AG04449 (cell line): ENCODE data around the gene MDK.
"Not testable (repeated sequence)": the region's sequence is repeated elsewhere in the genome, so short reads cannot be mapped to it uniquely, and the experiment has no call there.

Source experiments
- CTCF ChIA-PET: fragments of 350-600 bp; formaldehyde crosslinking; extraction: SDS; loops from one replicate; lab custom pipeline; 2021; ENCODE audit warnings: antibody characterized with exemption; lab: Yijun Ruan, JAX
- POLR2A ChIA-PET: fragments of 400-600, 350-600 bp; formaldehyde crosslinking; extraction: SDS; loops from one replicate; lab custom pipeline; 2020; ENCODE audit warnings: antibody characterized with exemption, inconsistent platforms; lab: Yijun Ruan, JAX
- DNase-seq: peaks from one replicate; pipeline ENCODE4 v3.0.0-alpha.2; 2010; ENCODE audit warnings: low read depth, low spot score
- H3K4me3 ChIP-seq: 2 replicates; pipeline ENCODE4 v1.5.1; 2011; ENCODE audit warnings: low read depth, mild to moderate bottlenecking, control low read depth, low read length
- CTCF ChIP-seq: IDR thresholded peaks from one replicate; pipeline ENCODE4 v1.5.1; 2011; ENCODE audit warnings: mild to moderate bottlenecking, moderate library complexity, low read length, control low read depth, inconsistent platforms; ENCODE audit not compliant: insufficient read depth; ENCODE audit errors: missing control alignments

The MDK gene

GRCh38 chr11:46367916-46368267 lies 13.6 kb upstream of the MDK start:
- DNase-seq = no peak
- ChIA-PET CTCF (interaction anchor here (0.7 to 27.5 kb wide), 24 partner anchors 10 to 595 kb away, joined by 3 to 498 read pairs (median 4); partner anchors contain the start of genes ATG13 and DGKZ), POLR2A (no interaction called here)
- no peak overlapping the region for H3K4me3 ChIP-seq
- TF ChIP-seq CTCF = no peak

DNA sequence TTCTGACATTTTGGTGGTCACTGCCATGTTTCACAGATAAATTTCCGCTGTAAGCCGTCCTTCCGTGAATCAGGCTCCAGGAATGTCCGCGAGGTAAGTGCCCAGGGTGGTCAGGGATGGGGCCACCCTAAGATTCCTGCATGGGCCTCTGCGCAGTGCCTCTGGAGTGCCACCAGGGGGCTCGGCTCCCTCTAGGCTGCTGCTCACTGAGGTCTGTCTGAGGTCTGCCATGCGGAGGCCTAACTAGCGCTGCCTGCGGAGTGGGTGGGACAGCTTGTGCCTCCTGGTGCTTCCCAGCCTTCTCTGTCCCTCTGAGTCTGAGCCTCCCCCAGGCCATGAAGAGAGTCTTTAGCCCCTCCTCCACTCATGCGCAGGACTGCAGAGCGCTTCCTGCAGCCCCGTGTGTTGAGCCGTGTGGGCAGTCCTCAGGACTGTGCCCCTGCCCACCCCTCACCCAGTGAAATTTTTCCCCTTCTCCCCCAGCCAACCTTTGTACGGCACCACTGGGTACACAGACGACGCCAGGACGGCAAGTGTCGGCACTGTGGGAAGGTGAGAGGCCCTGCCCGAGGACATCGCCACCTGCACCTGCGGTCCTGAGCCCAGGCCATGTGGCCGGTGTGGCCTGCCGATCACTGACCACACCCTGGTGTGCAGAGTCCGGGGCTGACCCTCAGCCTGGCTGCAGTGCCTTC lies 11.9 kb upstream of the MDK start:
- CTCF ChIA-PET = interaction anchor here (0.9 to 27.5 kb wide), 15 partner anchors 8 to 255 kb away, joined by 3 to 498 read pairs (median 5); partner anchors contain the start of gene DGKZ
- no peak for DNase-seq
- POLR2A ChIA-PET = interaction anchor here (0.7 kb wide), 1 partner anchor 278 kb away, joined by 5 read pairs; no protein-coding TSS in a partner anchor
- peak; percentile 99 for TF ChIP-seq CTCF
- H3K4me3 ChIP-seq = no peak overlapping the region

DNA sequence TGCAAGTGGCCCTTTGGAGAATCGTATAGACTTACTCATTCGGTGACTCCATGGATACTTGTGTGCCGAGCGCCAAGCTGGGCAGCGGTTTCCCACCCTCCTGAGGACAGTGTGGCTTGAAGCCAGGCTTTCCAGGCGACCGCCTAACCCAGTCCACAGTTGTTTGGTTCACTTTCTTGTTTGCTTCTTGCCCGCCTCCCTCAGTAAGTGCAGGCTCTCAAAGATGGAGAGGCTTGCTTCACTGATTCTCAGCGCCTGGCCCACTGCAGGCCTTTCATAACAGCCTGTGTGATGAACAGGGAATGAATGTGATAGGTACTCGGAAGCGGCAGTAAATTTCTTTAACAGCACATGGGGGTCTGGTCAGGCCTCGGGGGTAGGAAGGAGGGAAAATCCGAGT lies 11.2 kb upstream of the MDK start:
- ChIA-PET POLR2A (interaction anchor here (0.6 kb wide), 1 partner anchor 155 kb away, joined by 3 read pairs; no protein-coding TSS in a partner anchor), CTCF (interaction anchor here (0.9 to 27.5 kb wide), 10 partner anchors 8 to 254 kb away, joined by 3 to 498 read pairs (median 9); partner anchors contain the start of gene DGKZ)
- no peak for DNase-seq
- no peak overlapping the region for H3K4me3 ChIP-seq
- no peak for TF ChIP-seq CTCF

- DNase-seq, POLR2A ChIA-PET, H3K4me3 ChIP-seq: not testable (repeated sequence)
- CTCF ChIA-PET = interaction anchor here (0.8 to 27.5 kb wide), 5 partner anchors 12 to 165 kb away, joined by 3 to 498 read pairs (median 6); partner anchors contain the start of gene DGKZ
These were observed 10.2 kb upstream of the MDK start for GRCh38 chr11:46371262-46371661.

DNA sequence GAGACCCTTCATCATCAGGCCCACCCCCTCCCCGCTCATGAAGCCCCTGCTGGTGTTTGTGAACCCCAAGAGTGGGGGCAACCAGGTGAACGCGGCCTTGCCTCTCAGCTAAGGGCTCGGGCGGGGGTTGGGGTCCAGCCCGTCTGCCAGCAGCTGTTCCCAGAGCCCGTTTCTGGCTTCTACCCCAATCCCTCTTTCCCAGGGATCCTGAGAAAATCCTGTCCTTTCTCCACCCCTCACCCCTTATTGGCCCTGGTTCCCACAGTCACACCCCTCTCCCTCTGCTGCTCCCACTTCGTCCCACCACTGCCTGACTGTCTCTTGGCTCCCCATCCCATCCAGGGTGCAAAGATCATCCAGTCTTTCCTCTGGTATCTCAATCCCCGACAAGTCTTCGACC lies 9.4 kb upstream of the MDK start:
- TF ChIP-seq CTCF = no peak
- CTCF ChIA-PET = interaction anchor here (0.7 to 27.5 kb wide), 6 partner anchors 11 to 166 kb away, joined by 3 to 498 read pairs (median 6); partner anchors contain the start of gene DGKZ
- no peak overlapping the region for H3K4me3 ChIP-seq
- POLR2A ChIA-PET = no interaction called here
- no peak for DNase-seq

GRCh38 chr11:46372501-46372900 lies 9.0 kb upstream of the MDK start:
- POLR2A ChIA-PET, DNase-seq, H3K4me3 ChIP-seq: not testable (repeated sequence)
- CTCF ChIA-PET = interaction anchor here (0.7 to 27.5 kb wide), 5 partner anchors 11 to 165 kb away, joined by 3 to 498 read pairs (median 5); partner anchors contain the start of gene DGKZ
